DMS153 treated with DMSO at 0.1 percent for 48 hours (cell line): ENCODE data around the gene GCC2.
"Not testable (repeated sequence)": the region's sequence is repeated elsewhere in the genome, so short reads cannot be mapped to it uniquely, and the experiment has no call there.

Source experiments
- DNase-seq: peaks from one replicate; lab custom pipeline; 2025; ENCODE audit not compliant: unreplicated experiment; lab: John Stamatoyannopoulos, UW

The GCC2 gene

GRCh38 chr2:108514478-108514877 lies 65.5 kb downstream of the GCC2 start:
- not testable (repeated sequence) for DNase-seq

GRCh38 chr2:108524688-108525087 lies 75.7 kb downstream of the GCC2 start:
- not testable (repeated sequence) for DNase-seq

- not testable (repeated sequence) for DNase-seq
Observed at GRCh38 chr2:108525258-108525657, 76.3 kb downstream of the GCC2 start.

GRCh38 chr2:108531674-108532055 lies 82.7 kb downstream of the GCC2 start:
- DNase-seq: no peak

- DNase-seq: peak; percentile 65
Observed at GRCh38 chr2:108533832-108534583, 85.0 kb downstream of the GCC2 start, which contains the start of gene LIMS1. Gene LIMS1 (plus strand): TSS chr2:108534470. CDS start chr2:108534563, 93 bp downstream.

GRCh38 chr2:108534584-108535356 lies 85.8 kb downstream of the GCC2 start:
- DNase-seq: peak; percentile 5

- no peak for DNase-seq
Observed at GRCh38 chr2:108535357-108535631, 86.3 kb downstream of the GCC2 start.

- no peak for DNase-seq
Observed at GRCh38 chr2:108536133-108536780, 87.3 kb downstream of the GCC2 start.

- DNase-seq: no peak
Observed at GRCh38 chr2:108536911-108537310, 87.9 kb downstream of the GCC2 start.

- DNase-seq: no peak
Observed at GRCh38 chr2:108538000-108538625, 89.1 kb downstream of the GCC2 start.

GRCh38 chr2:108541451-108541850 lies 92.4 kb downstream of the GCC2 start:
- DNase-seq: no peak

GRCh38 chr2:108542071-108542470 lies 93.1 kb downstream of the GCC2 start:
- DNase-seq: no peak

GRCh38 chr2:108547606-108548005 lies 98.6 kb downstream of the GCC2 start:
- DNase-seq: no peak

GRCh38 chr2:108548208-108549003 lies 99.4 kb downstream of the GCC2 start:
- no peak for DNase-seq

GRCh38 chr2:108552566-108552965 lies 103.6 kb downstream of the GCC2 start:
- DNase-seq: no peak

- DNase-seq: no peak
Observed at GRCh38 chr2:108553209-108553919, 104.4 kb downstream of the GCC2 start.

- DNase-seq: no peak
Observed at GRCh38 chr2:108554528-108554927, 105.5 kb downstream of the GCC2 start.

- DNase-seq: no peak
Observed at GRCh38 chr2:108555572-108555971, 106.6 kb downstream of the GCC2 start.

- not testable (repeated sequence) for DNase-seq
Observed at GRCh38 chr2:108556581-108556980, 107.6 kb downstream of the GCC2 start.
